AG10803 (cell line): ENCODE measurements around the gene DR1.
A peak's percentile ranks its signal among the peaks of the same experiment; 100 is the strongest.

ENCODE experiments used
- DNase-seq: peaks from one replicate; pipeline ENCODE4 v3.0.0; 2010; ENCODE audit warnings: low read depth
- H3K4me3 ChIP-seq: 2 replicates; pipeline ENCODE4 v1.5.1; 2011; ENCODE audit warnings: mild to moderate bottlenecking, low read length, control low read depth
- TF ChIP-seq, protein P1 (sequence below): conservative IDR thresholded peaks from 2 replicates; pipeline ENCODE4 v1.5.1; 2011; ENCODE audit warnings: mild to moderate bottlenecking, low read length, control low read depth, inconsistent platforms

The DR1 gene

GRCh38 chr1:93328809-93329760 lies 16.6 kb upstream of the DR1 start:
- peak; percentile 80 for DNase-seq
- TF ChIP-seq, protein P1, sequence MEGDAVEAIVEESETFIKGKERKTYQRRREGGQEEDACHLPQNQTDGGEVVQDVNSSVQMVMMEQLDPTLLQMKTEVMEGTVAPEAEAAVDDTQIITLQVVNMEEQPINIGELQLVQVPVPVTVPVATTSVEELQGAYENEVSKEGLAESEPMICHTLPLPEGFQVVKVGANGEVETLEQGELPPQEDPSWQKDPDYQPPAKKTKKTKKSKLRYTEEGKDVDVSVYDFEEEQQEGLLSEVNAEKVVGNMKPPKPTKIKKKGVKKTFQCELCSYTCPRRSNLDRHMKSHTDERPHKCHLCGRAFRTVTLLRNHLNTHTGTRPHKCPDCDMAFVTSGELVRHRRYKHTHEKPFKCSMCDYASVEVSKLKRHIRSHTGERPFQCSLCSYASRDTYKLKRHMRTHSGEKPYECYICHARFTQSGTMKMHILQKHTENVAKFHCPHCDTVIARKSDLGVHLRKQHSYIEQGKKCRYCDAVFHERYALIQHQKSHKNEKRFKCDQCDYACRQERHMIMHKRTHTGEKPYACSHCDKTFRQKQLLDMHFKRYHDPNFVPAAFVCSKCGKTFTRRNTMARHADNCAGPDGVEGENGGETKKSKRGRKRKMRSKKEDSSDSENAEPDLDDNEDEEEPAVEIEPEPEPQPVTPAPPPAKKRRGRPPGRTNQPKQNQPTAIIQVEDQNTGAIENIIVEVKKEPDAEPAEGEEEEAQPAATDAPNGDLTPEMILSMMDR = no peak
- H3K4me3 ChIP-seq = no peak overlapping the region

DNA sequence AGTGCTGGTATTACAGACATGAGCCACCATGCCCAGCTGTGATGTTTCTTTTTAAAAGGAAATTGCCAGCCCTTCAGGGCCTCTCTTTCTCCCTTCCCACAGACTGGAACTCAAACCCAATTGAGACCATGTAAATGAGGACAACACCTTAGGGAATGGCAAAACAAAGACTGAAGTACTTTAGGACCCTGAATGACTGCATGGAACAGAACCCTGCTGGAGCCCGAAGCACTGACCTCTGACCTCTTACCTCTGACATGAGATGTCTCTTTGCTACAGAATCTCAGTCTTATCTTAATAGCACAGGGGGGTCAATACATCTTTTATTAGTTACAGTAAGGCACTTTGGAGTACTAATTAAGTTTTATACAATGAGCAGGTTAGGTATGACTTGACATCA lies 15.5 kb upstream of the DR1 start:
- no peak for DNase-seq
- TF ChIP-seq, protein P1 = no peak
- H3K4me3 ChIP-seq = no peak overlapping the region

DNA sequence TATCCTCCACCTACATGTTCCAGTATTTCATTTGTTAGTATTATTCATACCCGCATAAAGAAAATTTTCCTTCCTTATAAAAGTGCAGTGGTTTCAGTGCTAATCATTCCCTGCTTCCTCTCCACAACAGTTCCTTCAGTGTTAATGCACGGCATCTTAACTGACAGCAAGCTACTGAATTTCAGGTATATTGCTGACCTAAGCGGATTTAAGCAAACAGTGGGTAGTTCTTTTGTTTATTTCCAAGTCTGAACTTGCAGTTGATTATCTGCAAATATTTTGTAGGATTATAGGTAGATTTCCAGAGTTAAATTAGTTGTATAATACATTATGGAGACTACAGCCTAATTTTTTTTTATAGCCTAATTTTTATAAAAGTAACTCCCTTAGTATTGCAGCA lies 15.1 kb upstream of the DR1 start:
- no peak overlapping the region for H3K4me3 ChIP-seq
- DNase-seq = no peak
- TF ChIP-seq, protein P1 = no peak

- DNase-seq = peak; percentile 43
- TF ChIP-seq, protein P1 = no peak
- no peak overlapping the region for H3K4me3 ChIP-seq
Observed at GRCh38 chr1:93331412-93331811, 14.3 kb upstream of the DR1 start.

DNA sequence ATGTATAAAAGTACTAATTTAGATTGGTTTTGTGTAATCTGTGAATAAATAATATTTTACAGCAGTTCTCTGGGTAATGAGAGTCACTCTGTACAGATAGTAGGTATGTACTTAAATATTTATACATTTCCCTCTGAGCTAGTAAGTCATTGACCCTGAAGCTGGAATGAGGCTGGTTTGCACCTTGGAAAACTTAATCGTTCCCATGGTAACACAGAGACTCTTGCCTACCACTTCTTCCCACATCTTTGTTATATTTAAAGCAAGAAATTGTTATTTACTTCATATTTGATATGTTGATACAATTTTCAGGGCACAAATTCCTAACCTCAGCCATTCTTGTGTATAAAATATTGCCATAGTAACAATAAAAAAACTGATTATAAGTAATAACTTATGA lies 13.3 kb upstream of the DR1 start:
- no peak for DNase-seq
- TF ChIP-seq, protein P1 = no peak
- no peak overlapping the region for H3K4me3 ChIP-seq

GRCh38 chr1:93338387-93339146 lies 7.1 kb upstream of the DR1 start:
- DNase-seq = peak; percentile 93
- no peak overlapping the region for H3K4me3 ChIP-seq
- TF ChIP-seq, protein P1 = no peak
